VCaP (cell line): ENCODE measurements around the gene EPHB4.
A peak's percentile ranks its signal among the peaks of the same experiment; 100 is the strongest.

Experiments
- H3K27ac ChIP-seq: fragments of 450-650 bp; 2 replicates; pipeline ENCODE4 v1.5.1; 2017
- TF ChIP-seq, protein P1 (sequence below): fragments of 450-650 bp; conservative IDR thresholded peaks from 2 replicates; pipeline ENCODE4 v1.5.1; 2017; ENCODE audit warnings: mild to moderate bottlenecking, moderate library complexity

Gene EPHB4

GRCh38 chr7:100801833-100802568, 25.3 kb downstream of the EPHB4 start:
- peak overlapping the region; percentile 46 for H3K27ac ChIP-seq
- TF ChIP-seq, protein P1, sequence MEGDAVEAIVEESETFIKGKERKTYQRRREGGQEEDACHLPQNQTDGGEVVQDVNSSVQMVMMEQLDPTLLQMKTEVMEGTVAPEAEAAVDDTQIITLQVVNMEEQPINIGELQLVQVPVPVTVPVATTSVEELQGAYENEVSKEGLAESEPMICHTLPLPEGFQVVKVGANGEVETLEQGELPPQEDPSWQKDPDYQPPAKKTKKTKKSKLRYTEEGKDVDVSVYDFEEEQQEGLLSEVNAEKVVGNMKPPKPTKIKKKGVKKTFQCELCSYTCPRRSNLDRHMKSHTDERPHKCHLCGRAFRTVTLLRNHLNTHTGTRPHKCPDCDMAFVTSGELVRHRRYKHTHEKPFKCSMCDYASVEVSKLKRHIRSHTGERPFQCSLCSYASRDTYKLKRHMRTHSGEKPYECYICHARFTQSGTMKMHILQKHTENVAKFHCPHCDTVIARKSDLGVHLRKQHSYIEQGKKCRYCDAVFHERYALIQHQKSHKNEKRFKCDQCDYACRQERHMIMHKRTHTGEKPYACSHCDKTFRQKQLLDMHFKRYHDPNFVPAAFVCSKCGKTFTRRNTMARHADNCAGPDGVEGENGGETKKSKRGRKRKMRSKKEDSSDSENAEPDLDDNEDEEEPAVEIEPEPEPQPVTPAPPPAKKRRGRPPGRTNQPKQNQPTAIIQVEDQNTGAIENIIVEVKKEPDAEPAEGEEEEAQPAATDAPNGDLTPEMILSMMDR, result no peak

DNA sequence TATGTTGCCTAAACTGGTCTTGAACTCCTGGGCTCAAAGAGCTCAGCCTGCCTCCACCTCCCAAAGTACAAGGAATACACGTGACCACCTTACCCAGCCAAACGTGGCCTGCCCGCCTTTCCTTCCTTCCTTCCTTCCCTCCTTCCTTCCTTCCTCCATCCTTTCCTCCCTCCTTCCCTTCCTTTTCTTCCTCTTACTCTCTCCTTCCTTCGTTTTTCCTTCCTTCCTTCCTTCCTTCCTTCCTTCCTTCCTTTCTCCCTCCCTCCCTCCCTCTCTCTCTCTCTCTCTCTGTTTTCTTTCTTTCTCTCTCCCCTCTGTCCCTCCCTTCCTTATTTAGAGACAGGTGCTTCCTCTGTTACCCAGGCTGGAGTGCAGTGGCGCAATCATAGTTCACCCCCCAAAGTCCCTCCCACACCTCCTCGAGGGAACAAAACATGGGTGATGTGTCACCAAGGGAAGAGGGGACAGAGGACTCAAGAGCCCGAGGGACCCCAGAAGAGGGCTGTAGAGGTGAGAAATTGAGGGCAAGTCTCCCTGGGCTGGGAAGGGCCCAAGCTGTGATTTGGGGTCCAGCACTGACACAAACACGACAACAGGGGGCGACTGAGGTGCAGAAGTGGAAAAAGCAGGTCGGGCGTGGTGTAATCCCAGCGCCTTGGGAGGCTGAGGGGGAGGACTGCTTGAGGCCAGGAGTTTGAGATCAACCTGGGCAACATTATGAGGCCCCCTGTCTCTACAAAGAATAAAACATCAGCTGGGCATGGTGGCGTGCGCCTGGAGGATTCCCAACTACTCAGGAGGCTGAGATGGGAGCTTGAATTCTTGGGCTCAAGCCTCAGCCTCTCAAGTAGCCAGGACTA, 28.1 kb downstream of the EPHB4 start:
- H3K27ac ChIP-seq, result no peak overlapping the region
- TF ChIP-seq, protein P1, result peak; percentile 71

- H3K27ac ChIP-seq, result no peak overlapping the region
Observed at GRCh38 chr7:100794741-100795140, 32.6 kb downstream of the EPHB4 start.

DNA sequence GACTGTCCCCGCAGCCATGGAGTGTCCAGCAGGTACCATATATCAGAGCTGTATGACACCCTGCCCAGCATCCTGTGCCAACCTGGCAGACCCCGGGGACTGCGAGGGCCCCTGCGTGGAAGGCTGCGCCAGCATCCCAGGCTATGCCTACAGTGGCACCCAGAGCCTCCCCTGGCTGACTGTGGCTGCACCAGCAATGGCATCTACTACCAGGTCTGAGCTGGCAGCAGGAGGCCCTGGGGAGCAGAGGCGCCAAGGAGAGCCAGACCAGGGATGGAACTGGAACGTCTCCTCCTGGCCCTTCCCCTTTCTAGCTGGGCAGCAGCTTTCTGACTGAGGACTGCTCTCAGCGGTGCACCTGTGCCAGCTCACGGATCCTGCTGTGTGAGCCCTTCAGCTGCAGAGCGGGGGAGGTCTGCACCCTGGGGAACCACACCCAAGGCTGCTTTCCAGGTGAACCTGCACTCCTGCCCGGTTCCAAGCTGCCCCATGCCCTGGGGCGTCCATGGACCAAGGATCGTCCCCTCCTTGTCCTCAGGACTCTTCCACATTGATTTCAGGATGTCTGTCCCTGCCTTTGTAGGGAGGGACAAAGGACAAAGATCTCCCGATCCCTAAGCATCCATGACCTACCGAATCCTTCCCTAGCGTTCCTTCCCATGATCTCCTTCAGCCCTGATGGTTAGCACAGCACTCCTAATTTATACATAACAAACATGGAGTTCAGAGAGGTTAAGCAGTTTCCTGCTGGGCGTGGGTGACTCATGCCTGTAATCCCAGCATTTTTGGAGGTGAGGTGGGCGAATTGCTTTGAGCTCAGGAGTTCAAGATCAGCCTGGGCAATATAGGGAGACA, 33.3 kb downstream of the EPHB4 start:
- H3K27ac ChIP-seq, result no peak overlapping the region
- TF ChIP-seq, protein P1, result no peak

More at GRCh38 chr7:100794741-100795140, 32.6 kb downstream of the EPHB4 start:
- TF ChIP-seq, protein P1, result no peak

- TF ChIP-seq, protein P1, result no peak
- H3K27ac ChIP-seq, result no peak overlapping the region
Observed at GRCh38 chr7:100791881-100792666, 35.2 kb downstream of the EPHB4 start.

- H3K27ac ChIP-seq, result no peak overlapping the region
- TF ChIP-seq, protein P1, result no peak
Observed at GRCh38 chr7:100789055-100789454, 38.3 kb downstream of the EPHB4 start.
